Psoas muscle (tissue), 8 donors: ENCODE results near the gene IL23R. TPM values are rescaled to one million over a fixed set of nuclear protein-coding genes. Genes with fewer than 3 reads are reported as not detected.

ENCODE experiments used
- ATAC-seq, 4 donors: fragments of 200-7000 bp; cut with Tn5 transposase; one replicate each; pipeline ENCODE4 v1.9.1; 2020; ENCODE audit warnings: moderate library complexity in 3 of 4, mild to moderate bottlenecking in 2 of 4
- DNase-seq, 2 donors: peaks; one replicate each; pipeline ENCODE4 v3.0.0-alpha.2; 2020
- H3K27ac ChIP-seq: fragments of 200-600 bp; one replicate; pipeline ENCODE4 v1.8.0; 2022
- H3K27me3 ChIP-seq, 3 donors: fragments of 200-600 bp in 1 of 3; one replicate each; pipeline versions ENCODE4 v1.6.1 to v1.8.0; 2013 to 2022; ENCODE audit warnings: low read length in 2 of 3, mild to moderate bottlenecking in 2 of 3, moderate library complexity in 1 of 3; ENCODE audit not compliant: insufficient read depth in 3 of 3
- H3K36me3 ChIP-seq, 2 donors: fragments of 200-600 bp in 1 of 2; one replicate each; pipeline versions ENCODE4 v1.6.1 to v1.8.0; 2013 to 2022; ENCODE audit warnings: low read depth in 1 of 2, mild to moderate bottlenecking in 1 of 2, moderate library complexity in 1 of 2; ENCODE audit not compliant: insufficient read depth in 1 of 2
- H3K4me1 ChIP-seq: fragments of 200-600 bp; one replicate; pipeline ENCODE4 v1.8.0; 2022
- H3K4me3 ChIP-seq: fragments of 200-600 bp; one replicate; pipeline ENCODE4 v1.8.0; 2022; ENCODE audit warnings: mild to moderate bottlenecking
- H3K9me3 ChIP-seq: fragments of 200-600 bp; one replicate; pipeline ENCODE4 v1.8.0; 2022
- WGBS, 3 donors: extraction: QIAGEN DNeasy Blood & Tissue Kit; methylation state at CpG; one replicate each; pipeline versions ENCODE4 v1.1.6 to v1.1.7; 2013; 5-methylcytosine and 5-hydroxymethylcytosine counted together
- intact Hi-C, 2 donors: fragments of 100-400 bp; cut with DNase I; formaldehyde crosslinking; loops; one replicate each; pipeline versions ENCODE4 v1.11.0 to v1.14.2; 2022
- polyA plus RNA-seq, 3 donors: library from polyadenylated mRNA; stranded (reverse); fragments of 200-250 nt; gene quantifications; one replicate each; pipeline ENCODE4 v1.2.3, GENCODE V29; 2013
- total RNA-seq, 4 donors: library from RNA; stranded (reverse); fragmentation: NEBNext Ultra II Directional in 2 of 4; extraction: Animal tissue kit (Norgen Biotek cat#: 25700) in 2 of 4; gene quantifications; one replicate each; pipeline versions ENCODE4 v1.2.1 to v1.2.4, GENCODE V29; 2021 to 2023
- TF ChIP-seq, protein P1 (sequence below): fragments of 200-600 bp; IDR thresholded peaks from one replicate; pipeline ENCODE4 v1.8.0; 2022; ENCODE audit warnings: antibody characterized with exemption
- donor health status: healthy with polysubstance abuse.
- donor health status: DM: no; HTN: no; CAD: no; lungs with moderate emphysema.
- donor health status: Bipolar disorder and iron deficiency.
- donor health status: healthy.
- donor health status: DM: yes; HTN: yes; CAD: no.
- donor health status: DM: no; HTN: no; CAD: no.
- donor health status: DM: no; HTN: no; CAD: no.
- donor health status: DM: yes; HTN: yes; CAD: no.

IL23R gene
- total and polyA plus RNA-seq, 7 donors = not detected

- Histone ChIP-seq H3K27me3 (no peaks in the 10 kb centered on the region), H3K27ac (no peak overlapping the region), H3K9me3 (no peaks in the 10 kb centered on the region), H3K4me1 (no peaks in the 10 kb centered on the region), H3K36me3 (no peaks in the 10 kb centered on the region), H3K4me3 (no peak overlapping the region)
- DNase-seq (no peak), ATAC-seq (no peak)
- intact Hi-C loops = no loop called here
- WGBS, 3 donors = 83 to 86% (median 86%) methylated on average over 8 of the region's 8 CpGs
- TF ChIP-seq, protein P1, sequence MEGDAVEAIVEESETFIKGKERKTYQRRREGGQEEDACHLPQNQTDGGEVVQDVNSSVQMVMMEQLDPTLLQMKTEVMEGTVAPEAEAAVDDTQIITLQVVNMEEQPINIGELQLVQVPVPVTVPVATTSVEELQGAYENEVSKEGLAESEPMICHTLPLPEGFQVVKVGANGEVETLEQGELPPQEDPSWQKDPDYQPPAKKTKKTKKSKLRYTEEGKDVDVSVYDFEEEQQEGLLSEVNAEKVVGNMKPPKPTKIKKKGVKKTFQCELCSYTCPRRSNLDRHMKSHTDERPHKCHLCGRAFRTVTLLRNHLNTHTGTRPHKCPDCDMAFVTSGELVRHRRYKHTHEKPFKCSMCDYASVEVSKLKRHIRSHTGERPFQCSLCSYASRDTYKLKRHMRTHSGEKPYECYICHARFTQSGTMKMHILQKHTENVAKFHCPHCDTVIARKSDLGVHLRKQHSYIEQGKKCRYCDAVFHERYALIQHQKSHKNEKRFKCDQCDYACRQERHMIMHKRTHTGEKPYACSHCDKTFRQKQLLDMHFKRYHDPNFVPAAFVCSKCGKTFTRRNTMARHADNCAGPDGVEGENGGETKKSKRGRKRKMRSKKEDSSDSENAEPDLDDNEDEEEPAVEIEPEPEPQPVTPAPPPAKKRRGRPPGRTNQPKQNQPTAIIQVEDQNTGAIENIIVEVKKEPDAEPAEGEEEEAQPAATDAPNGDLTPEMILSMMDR = no peak
These were observed 119.7 kb downstream of the IL23R start for GRCh38 chr1:67285780-67286488.

DNA sequence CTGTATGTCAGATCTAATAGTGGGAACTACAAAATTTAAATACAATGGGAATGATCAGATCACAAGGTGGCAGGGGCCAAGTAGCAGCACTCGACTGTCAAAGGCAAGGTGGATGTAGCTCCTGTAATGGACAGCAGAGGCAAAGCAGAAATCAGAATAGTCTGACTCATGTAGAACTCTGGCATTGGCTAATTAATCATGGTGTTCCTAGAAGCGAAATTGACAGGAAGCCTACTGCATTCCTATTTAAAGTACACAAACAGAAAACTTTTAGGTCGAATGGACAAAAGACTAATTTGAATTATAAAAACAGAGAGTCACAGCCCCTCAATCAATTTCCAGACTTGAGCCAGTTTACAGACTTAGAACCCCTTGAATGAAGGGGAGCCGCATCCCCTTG, 124.0 kb downstream of the IL23R start:
- TF ChIP-seq, protein P1 = no peak
- intact Hi-C loops = no loop called here
- ATAC-seq (no peak), DNase-seq (no peak)
- Histone ChIP-seq H3K27me3 (no peaks in the 10 kb centered on the region), H3K9me3 (peaks cover 3% of the 10 kb centered on the region), H3K4me3 (no peak overlapping the region), H3K4me1 (no peaks in the 10 kb centered on the region), H3K27ac (no peak overlapping the region), H3K36me3 (no peaks in the 10 kb centered on the region)
- WGBS, 3 donors = 66 to 74% (median 71%) methylated on average over 4 of the region's 4 CpGs

DNA sequence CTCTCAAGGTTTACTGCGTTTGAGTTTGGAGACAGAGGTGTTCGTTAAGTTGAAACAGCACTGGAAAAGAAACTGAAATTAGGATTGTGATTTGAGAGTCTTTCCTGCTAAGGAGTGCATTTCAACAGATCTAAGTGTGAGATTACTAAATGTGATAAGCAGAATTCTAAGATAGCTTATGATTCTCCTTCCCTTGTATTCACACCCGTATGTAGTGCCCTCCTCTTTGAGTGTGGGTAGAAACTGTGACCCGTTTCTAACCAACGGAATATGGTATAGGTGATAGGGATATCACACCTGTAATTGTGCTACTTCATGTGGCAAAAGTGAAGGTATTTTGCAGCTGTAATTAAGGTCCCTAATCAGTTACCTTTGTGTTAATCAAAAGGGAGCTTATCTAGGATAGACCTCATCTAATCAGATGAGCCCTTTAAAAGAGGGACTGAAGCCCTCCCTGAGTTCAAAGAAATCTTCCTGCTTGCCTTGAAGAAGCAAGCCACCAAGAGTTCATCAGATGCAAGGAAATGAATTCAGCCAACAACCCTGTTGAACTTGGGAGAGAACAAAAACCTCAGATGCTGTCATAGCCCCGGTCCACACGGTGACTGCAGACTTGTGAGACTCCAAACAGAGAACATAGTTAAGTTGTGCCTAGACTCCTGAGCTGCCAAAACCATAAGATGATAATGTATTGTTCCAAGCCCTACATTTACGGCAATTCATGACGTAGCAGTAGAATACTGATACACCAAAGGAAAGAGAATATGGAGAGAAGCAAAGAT, 128.8 kb downstream of the IL23R start:
- intact Hi-C loops = no loop called here
- Histone ChIP-seq H3K9me3 (peaks cover 3% of the 10 kb centered on the region), H3K36me3 (no peaks in the 10 kb centered on the region), H3K4me1 (no peaks in the 10 kb centered on the region), H3K27ac (no peak overlapping the region), H3K4me3 (no peak overlapping the region), H3K27me3 (no peaks in the 10 kb centered on the region)
- ATAC-seq = no peak
- WGBS, 3 donors = 86 to 87% (median 86%) methylated on average over 9 of the region's 9 CpGs
- TF ChIP-seq, protein P1 = no peak
- DNase-seq = no peak

- no peak overlapping the region for H3K27ac ChIP-seq
- H3K4me3 ChIP-seq = no peak overlapping the region
- WGBS, 3 donors = 38 to 50% (median 48%) methylated on average over 2 of the region's 2 CpGs
- H3K27me3 ChIP-seq = no peaks in the 10 kb centered on the region
- H3K4me1 ChIP-seq = no peaks in the 10 kb centered on the region
- no peak for ATAC-seq
- H3K9me3 ChIP-seq = peaks cover 3% of the 10 kb centered on the region
- no peak for DNase-seq
- intact Hi-C loops = no loop called here
- H3K36me3 ChIP-seq = no peaks in the 10 kb centered on the region
- TF ChIP-seq, protein P1 = no peak
These were observed 132.5 kb downstream of the IL23R start for GRCh38 chr1:67298762-67299161.
